Posterior cingulate gyrus (tissue), 11 donors: Measurements from ENCODE around the gene NUDT3.

Source experiments
- DNase-seq, 10 donors: peaks; one replicate each; pipeline versions ENCODE4 v3.0.0 to v3.0.0-alpha.2; 2020 to 2021; ENCODE audit warnings: mixed read lengths in 3 of 10
- intact Hi-C: fragments of 100-400 bp; cut with DNase I; formaldehyde crosslinking; loops from one replicate; pipeline ENCODE4 v1.15.1; 2023

NUDT3 gene

DNA sequence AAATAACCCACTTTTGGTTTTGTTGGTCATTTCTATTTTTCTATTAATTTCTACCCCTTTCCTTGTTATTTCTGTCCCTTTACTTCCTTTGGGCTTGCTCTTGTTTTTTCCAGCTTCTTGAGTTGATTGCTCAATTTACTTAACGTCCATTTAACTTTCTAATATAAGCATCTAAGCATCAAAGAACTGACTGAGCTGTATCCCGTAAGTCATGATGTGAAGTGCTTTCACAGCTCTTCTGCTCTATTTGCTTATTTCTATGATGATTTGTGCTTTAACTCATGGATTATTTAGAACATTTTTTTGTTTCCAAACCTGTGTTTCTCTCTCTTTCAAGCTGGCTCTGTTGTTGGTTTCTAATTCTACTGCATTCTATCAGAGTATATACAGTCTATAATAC is 87.0 kb downstream of the NUDT3 start:
- DNase-seq, result no peak
- intact Hi-C loops, result no loop called here

DNA sequence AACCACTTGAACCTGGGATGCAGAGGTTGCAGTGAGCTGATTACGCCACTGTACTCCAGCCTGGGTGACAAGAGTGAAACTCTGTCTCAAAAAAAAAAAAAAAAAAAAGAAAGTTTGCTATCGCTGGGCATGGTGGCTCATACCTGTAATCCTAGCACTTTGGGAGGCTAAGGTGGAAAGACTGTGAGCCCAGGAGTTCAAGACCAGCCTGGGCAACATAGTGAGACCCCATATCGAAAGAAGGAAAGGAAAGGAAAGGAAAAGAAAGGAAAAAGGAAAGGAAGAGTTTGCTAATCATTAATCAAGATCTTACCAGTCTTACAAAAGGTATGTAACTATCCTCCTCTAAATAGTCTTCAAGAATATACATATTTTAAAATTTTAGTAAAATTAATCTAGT is 88.3 kb downstream of the NUDT3 start:
- no peak for DNase-seq
- intact Hi-C loops, result no loop called here

DNA sequence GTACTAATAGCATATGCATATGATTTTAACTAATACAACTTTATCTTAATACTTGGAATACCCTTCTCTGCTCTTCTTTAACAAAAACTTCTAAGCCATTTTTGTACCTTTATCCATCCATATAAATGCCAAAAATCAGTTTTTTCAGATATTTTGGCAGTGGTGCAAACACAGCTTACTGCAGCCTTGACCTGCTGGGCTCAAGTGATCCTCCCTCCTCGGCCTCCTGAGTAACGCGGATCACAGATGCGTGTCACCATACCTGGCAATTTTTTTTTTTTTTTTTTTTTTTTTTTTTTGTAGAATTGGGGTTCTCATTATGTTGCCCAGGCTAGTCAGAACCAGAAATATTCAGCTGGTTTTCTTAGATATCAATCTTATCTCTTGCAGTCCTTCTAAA is 89.5 kb downstream of the NUDT3 start:
- intact Hi-C loops, result no loop called here
- DNase-seq, result no peak

DNA sequence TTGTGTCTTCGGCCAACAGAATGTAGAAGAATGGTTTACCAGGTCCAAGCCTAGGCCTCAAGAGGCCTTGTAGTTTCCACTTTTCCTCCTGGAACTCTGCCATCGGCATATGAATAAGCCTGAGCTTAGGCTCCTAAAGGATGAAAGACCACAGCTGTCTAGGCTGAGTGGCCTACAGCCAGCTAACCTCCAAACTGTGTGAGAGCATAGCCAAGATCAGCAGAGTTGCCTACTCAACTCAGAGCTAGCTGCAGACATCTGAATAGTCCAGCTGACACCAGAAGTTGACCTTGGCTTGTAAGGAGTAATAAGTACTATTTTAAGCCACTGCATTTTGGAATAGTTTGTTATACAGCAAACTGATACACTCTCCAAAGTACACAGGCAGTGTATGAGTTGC is 91.1 kb downstream of the NUDT3 start:
- intact Hi-C loops, result no loop called here
- no peak for DNase-seq

DNA sequence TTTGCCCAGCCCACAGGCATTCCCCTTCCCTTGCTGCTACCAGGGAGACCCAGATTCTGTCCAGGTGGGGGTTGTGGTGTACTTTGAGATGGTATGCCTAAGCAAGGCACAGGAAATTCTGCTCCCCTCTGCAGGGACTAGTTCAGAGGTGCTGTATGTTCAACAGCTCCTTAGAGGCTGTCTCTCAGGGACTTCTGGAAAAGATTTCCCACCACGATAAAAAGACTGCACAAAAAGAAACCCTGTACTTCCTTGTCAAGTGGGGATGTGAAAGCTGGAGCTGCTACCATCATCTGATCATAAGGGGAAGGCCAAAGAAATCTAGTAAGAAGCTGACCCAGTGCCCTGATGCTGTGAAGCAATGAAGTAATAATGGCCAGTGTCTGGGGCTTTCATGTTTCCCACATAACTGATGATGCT is 92.1 kb downstream of the NUDT3 start:
- intact Hi-C loops, result no loop called here
- DNase-seq, result no peak

DNA sequence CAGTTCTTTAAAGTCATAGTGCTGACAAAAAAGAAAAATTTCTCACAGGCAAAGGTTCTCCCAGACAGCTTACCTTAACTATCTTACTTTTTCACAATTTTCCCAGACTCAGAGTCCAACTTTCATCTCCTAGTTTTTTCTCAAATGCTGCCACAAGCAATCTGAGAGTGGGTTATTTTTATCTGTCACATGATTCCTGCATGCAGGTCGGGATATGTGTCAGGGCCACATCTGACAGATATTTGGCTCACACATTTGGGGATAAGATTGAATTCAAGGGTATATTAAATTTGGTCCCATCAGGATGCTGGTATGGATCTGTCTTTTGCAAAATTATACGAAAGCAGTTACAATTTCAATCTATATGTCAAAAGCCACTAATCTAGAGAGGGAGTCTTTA is 93.5 kb downstream of the NUDT3 start:
- DNase-seq, result no peak
- intact Hi-C loops, result no loop called here

DNA sequence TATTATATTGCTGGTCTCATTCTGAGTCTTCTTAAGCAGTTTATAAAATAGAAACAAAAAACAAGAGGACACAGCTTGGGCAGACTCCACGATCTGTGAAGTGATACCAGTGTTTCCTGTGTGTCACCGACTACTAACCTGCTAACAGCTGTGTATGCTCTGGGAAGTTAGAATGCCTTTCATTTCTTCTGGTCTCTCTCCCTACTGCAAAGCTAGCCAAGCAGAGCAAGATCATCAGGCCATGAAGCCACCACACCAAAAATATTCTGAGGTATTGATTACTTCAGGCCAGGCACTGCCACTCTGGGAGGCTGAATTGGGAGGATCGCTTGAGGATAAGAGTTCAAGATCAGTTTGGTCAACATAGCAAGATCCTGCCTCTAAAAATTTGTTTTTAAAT is 96.7 kb downstream of the NUDT3 start:
- no peak for DNase-seq
- intact Hi-C loops, result no loop called here

DNA sequence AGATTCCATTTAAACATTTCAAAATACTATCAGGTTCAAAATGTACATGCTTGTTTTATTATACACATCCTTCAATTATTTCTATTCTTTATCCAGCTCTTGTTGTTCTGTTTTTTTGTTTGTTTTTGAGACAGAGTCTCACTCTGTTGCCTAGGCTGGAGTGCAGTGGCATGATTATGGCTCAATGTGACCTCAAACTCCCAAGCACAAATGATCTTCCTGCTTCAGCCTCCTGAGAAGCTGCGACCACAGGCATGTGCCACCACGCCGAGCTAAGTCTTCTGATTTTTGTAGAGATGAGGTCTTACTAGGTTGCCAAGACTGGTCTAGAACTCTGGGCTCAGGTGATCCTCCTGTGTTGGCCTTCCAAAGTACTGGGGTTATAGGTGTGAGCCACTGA is 99.5 kb downstream of the NUDT3 start:
- no peak for DNase-seq
- intact Hi-C loops, result no loop called here

DNA sequence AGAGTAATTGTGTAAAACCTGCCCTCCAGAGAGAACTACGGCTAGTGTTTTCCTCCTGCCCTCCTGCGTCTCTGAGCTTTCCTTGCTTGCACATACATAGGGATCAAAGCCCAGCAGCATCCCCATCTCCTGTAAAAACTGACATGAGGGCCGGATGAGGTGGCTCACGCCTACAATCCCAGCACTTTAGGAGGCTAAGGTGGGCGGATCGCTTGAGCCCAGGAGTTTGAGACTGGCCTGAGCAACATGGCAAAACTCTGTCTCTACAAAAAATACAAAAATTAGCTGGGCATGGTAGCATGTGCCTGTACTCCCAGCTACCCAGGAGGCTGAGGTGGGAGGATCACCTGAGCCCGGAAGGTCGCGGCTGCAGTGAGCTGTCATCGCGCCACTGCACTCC is 103.3 kb downstream of the NUDT3 start:
- intact Hi-C loops, result loop anchor here (10.0 kb wide), 1 partner anchor 106 kb away; the partner anchor contains the start of gene NUDT3
- no peak for DNase-seq

DNA sequence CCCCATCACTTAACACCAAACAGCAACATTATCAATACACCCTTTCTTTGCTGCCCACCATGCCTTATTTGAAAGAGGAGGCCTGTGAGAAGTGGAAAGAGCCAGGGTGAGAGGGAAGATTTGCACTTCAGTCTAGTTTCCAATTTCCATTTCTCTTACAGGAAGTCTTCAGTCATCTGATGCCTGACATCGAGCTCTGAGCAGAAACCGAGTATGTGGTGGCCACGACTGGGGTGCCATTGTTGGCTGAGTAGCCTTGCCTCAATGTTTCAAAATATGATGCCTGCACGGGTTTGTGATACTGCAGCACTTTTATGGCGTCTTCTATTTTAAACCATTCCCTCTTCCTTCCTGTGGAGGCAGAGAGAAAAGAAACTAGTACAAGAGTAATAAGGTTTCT is 103.9 kb downstream of the NUDT3 start:
- intact Hi-C loops, result loop anchor here (10.0 kb wide), 1 partner anchor 106 kb away; the partner anchor contains the start of gene NUDT3
- DNase-seq, result no peak

DNA sequence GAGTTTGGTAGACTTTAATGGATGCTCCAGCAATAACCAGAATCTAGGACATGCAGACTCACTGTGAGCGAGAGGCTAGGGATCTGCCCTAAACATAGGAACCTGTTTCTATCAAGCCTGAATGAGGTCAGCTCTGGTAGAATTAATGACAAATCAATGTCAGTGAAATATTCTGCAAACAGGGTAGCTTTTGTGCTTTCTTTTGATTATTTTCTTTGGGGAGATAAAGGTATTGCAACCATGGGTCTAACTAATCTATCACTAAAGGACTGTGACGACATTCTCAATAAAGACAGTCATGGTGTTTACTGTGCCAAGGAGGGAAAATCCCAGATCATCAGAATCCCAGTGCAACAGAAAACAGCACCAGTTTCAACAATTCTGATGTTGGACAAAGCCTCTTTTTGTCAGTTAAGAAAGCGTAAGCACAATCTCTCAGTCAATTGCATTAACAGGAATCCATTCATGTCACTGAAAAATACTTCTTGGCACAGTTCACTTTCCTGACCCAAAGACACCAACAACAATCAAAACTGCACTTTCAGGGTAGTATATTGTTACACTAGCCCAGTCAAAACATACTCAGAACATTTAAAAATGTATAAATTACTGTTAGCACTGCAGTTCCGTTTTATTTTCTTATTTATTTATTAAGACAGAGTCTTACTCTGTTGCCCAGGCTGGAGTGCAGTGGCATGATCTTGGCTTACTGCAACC is 106.9 kb downstream of the NUDT3 start:
- no peak for DNase-seq
- intact Hi-C loops, result loop anchor here (10.0 kb wide), 1 partner anchor 109 kb away; the partner anchor contains the start of gene NUDT3

DNA sequence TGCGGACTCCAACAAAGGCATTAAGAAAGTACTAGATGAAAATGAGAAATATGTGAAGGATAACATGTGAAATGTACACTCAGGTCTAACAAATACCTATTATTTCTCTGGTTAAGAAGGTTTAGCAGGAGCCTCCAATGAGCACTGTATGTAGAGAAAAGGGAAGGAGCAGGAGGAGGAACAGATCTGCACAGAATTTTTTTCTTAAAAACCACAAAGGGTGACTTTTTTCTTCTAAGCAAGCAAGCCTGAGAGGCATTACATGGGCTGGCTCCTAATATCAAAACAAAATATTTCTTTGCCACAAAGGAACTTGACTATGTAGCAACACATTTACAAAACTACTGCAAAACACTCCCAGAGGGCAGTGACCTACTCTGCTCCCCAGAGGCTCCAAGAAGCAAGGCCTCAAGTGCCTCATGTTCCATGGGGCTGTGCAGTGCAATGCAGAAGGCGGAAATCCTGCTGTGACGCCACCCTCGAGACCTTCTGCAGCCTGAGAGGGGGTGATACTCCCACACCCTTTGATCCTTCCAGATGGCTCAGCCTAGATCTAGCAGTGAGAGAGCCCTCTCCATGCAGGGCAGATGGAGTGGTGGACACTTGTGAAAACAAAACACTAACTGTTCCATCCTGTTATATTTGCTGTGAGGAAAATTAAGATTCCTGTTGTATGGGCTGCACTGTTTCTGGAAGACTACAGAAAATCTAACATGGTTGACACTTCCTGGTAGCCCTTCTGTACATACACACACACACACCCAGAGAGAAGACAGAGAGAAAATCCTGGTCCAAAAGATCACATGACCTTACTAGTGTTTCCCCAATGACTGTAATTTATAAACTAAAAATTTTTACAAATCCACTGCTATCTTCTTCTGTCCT is 107.7 kb downstream of the NUDT3 start:
- intact Hi-C loops, result loop anchor here (10.0 kb wide), 1 partner anchor 110 kb away; the partner anchor contains the start of gene NUDT3
- peak in 8 of 10 donors; percentile 15 to 88 (median 30) for DNase-seq

DNA sequence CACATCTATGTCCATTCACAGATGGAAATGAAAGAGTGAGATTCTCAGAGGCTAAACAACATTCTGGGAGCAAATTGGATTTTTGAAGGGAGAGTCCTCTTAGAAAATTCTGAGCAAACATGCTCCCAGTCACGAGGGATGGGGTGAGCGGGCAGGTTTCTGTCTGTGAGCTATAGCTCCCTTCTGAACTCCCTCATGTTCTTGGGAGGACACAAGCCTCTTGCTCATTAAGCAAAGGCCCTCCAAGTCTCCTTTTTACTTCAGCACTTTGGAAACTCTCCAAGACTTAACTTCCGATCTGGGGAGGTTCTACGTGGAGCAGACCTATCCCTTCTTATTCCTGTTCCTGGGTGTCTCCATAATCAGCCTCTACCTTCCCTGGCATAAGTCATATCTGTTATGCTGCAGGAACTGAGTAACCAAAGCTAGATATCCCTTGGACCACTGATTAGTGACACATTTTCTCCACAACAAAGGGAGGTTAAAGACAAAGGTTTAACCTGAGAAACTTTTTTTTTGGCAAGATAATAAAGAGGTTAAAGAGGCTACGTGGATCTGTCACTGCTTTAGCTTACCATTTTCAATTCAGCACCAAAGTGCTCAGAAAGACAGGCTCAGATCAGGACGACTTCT is 110.7 kb downstream of the NUDT3 start:
- intact Hi-C loops, result loop anchor here (10.0 kb wide), 1 partner anchor 113 kb away; the partner anchor contains the start of gene NUDT3
- DNase-seq, result no peak

DNA sequence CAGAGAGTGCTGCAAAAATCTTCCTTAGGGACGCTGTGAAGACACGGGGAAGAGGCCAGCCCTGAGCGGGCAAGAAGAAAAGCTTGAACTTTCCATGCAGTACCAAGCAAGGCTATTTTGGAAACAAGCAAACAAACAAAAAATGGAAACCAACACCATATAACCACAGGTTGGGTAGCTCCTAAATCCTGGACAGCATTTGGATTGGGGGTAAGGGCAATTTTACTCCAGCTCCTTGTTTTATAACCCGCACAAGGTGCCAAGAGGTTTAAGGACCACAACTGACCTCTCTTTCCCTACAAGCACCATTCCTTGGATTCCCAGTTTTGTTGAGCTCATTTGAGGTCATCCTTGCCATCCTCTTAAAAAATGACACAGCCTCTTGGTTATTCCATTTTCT is 112.3 kb downstream of the NUDT3 start:
- intact Hi-C loops, result loop anchor here (10.0 kb wide), 1 partner anchor 115 kb away; the partner anchor contains the start of gene NUDT3
- DNase-seq, result no peak

DNA sequence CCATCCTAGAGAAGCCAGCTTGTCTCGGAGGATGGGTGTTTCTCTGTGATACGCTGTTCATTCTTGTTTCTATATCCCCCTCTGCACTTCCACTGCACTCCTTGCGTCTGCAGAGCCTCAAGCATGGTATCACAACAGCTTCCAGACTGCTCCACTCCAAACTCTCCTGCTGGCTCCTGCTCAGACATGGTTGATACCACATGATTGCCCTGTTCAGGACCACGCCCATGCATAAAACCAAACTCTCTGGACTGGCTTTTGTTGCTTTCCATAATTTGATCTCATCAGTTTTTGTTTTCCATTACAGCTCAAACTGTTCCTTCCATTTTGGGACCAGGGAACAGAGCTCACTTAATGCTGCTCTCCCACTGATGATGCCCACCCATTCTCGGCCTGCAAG is 113.6 kb downstream of the NUDT3 start:
- intact Hi-C loops, result no loop called here
- DNase-seq, result no peak

DNA sequence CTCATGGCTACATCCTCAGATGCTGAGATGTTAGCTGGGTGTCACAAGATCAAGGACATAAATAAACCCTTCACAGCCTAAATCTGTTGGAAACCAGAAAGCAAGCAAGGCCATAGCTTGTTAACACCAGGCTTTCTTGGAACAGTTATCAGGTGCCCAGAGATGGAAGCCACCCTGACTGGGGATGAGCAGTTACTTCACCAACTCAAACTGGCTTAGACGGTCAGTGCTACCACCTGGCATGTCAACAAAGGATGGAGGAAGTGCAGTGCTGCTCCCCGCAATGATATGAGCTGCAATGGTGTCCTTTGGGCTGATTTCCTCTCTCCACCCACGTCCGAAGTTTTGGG is 114.7 kb downstream of the NUDT3 start:
- intact Hi-C loops, result no loop called here
- DNase-seq, result no peak

DNA sequence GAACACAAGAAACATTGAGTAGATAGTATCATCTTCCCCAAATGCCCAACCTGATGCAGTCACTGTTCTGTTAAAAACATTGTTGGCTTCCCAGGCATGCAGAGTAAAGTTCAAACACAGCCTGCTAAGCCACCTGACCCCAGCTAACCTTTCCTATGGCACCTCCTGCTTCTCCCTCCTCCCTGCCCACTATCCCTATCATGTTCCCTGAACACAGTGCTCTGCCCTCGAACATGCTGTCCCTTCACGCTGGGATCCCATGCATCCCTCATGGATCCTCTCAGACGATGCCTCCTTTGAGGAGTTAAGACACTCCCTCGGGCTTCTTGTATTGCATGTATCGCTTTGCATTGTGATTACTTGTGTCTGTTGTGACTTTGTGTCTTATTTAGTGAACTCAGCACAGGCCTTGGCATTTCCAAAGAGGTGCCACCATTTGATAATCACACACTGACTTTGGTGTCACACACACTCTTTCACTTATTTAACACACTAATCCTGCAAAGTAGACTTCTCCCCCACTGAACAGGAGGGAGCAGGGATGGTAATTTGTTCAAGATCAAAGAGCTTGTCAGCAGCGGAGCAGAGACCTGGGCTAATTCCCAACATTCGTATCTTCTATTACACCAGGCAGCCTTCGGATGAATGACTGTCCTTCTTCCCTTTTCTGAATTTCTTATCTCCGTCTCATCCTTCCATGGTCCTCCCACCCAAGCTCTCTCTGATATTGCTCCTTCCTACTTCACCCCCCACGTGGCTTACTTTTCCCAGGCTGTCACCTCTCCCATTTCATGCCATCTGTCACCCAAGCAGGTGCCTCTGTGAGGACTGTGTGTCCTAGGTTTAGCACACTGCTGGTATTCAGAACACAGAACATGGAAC is 115.3 kb downstream of the NUDT3 start:
- DNase-seq, result no peak
- intact Hi-C loops, result no loop called here

DNA sequence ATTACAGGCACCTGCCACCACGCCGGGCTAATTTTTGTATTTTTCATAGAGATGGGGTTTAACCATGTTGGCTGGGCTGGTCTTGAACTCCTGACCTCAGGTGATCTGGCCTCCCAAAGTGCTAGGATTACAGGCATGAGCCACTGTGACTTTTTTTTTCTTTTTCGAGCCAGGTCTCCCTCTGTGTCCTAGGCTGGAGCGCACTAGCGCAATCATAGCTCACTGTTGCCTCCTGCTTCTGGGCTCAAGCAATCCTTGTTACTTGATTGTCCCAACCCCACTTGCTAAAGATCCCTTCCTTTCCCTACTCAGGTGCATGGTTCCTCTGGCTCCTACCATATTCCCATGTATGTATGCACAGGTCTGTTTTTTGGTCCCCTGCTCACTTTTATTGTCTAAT is 116.3 kb downstream of the NUDT3 start:
- DNase-seq, result no peak
- intact Hi-C loops, result no loop called here

DNA sequence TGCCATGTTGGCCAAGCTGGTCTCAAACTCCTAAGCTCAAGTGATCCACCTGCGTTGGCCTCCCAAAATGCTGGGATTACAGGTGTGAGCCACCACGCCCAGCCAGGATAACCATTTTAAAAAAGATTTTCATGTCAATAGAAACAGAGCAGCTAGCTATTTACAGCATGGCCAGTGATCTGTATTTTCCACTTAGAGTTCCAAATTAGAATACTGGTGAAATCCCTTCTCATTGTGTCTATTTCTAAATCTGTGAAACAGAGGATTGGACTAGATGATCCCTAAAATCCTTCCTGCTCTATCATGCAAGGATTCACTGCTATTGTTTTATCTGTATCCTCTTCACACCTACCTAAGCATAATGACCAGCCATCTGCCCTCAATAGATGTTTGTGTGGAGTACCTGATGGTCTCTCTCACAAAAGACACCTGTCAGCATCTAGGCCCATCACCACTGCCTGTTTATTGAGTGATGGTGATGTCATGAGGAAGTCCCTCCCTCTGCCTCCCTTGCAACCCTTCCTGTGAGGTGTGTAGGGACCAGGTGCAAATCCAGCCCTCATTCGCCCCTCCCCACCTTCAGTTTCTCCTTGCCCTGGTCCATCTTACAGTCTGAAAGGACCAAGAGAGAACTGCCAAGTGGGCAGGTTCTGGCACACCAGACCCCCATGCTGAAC is 117.2 kb downstream of the NUDT3 start:
- intact Hi-C loops, result no loop called here
- no peak for DNase-seq

DNA sequence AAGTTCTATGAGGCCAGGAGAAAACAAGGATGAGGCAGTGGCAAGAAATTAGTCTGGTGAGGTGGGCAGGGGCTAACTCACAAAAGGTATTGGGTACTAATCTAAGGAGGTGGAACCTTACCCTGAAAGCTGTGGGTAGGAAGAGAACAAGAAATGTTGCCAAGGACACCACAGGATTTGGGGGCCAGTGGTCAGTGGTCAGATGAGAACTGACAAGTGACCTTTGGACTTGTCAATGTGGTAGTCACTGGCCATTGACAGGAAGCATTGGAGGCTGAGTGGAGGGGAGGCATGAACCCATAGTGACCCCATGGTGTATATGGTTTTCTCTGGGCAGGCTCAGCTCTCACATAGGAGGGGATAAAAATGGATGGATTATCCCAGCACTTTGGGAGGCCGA is 118.3 kb downstream of the NUDT3 start:
- intact Hi-C loops, result no loop called here
- no peak for DNase-seq
